Liver (tissue), 9 donors: Measurements from ENCODE around the gene MYO18A. TPM values are rescaled to one million over a fixed set of nuclear protein-coding genes. Genes with fewer than 3 reads are reported as not detected.

Experiments used
- DNase-seq: peaks from one replicate; pipeline ENCODE4 v3.0.0-alpha.2; 2017; ENCODE audit warnings: low spot score
- H3K27ac ChIP-seq, 2 donors: one replicate each; pipeline ENCODE4 v1.7.0; 2013; ENCODE audit warnings: inconsistent platforms in 2 of 2, low read length in 2 of 2, control low read depth in 1 of 2, low read depth in 1 of 2, mild to moderate bottlenecking in 1 of 2
- H3K27me3 ChIP-seq, 4 donors: one replicate each; pipeline versions ENCODE4 v1.6.1 to v1.7.0; 2013; ENCODE audit warnings: low read length in 3 of 4, inconsistent platforms in 1 of 4, mild to moderate bottlenecking in 1 of 4, moderate library complexity in 1 of 4; ENCODE audit not compliant: control insufficient read depth in 4 of 4, insufficient read depth in 4 of 4
- H3K36me3 ChIP-seq, 4 donors: one replicate each; pipeline versions ENCODE4 v1.6.1 to v1.7.0; 2013; ENCODE audit warnings: low read length in 3 of 4, mild to moderate bottlenecking in 3 of 4, low read depth in 1 of 4, moderate library complexity in 1 of 4; ENCODE audit not compliant: control insufficient read depth in 4 of 4, insufficient read depth in 3 of 4
- H3K4me1 ChIP-seq, 4 donors: one replicate each; pipeline versions ENCODE4 v1.6.1 to v1.7.0; 2013; ENCODE audit warnings: low read length in 3 of 4, mild to moderate bottlenecking in 3 of 4, moderate library complexity in 1 of 4; ENCODE audit not compliant: control insufficient read depth in 4 of 4, insufficient read depth in 4 of 4
- H3K4me3 ChIP-seq, 3 donors: one replicate each; pipeline versions ENCODE4 v1.6.1 to v1.7.0; 2013; ENCODE audit warnings: low read length in 3 of 3, control low read depth in 1 of 3, low read depth in 1 of 3, mild to moderate bottlenecking in 1 of 3
- H3K9ac ChIP-seq, 2 donors: one replicate each; pipeline ENCODE4 v1.7.0; 2013; ENCODE audit warnings: low read length in 2 of 2, mild to moderate bottlenecking in 2 of 2, moderate library complexity in 2 of 2, control low read depth in 1 of 2, low read depth in 1 of 2
- H3K9me3 ChIP-seq, 4 donors: one replicate each; pipeline versions ENCODE4 v1.6.1 to v1.7.0; 2013; ENCODE audit warnings: low read length in 3 of 4; ENCODE audit not compliant: control insufficient read depth in 4 of 4
- ATF3 ChIP-seq: IDR thresholded peaks from 2 replicates; pipeline ENCODE4 v1.6.1; 2016; ENCODE audit warnings: antibody characterized with exemption
- CTCF ChIP-seq: fragments of 150-350 bp; IDR thresholded peaks from 2 replicates; pipeline ENCODE4 v1.5.1; 2017; ENCODE audit warnings: improper control_type of control experiment, low read depth, low read length; ENCODE audit not compliant: missing input control
- EGR1 ChIP-seq, 2 donors: IDR thresholded peaks; 2 replicates each; pipeline ENCODE4 v1.6.1; 2016 to 2018; ENCODE audit warnings: antibody characterized with exemption in 2 of 2, low read depth in 2 of 2
- FOXA1 ChIP-seq: IDR thresholded peaks from 2 replicates; pipeline ENCODE4 v1.6.1; 2016; ENCODE audit warnings: antibody characterized with exemption
- FOXA2 ChIP-seq: IDR thresholded peaks from 2 replicates; pipeline ENCODE4 v1.6.1; 2016; ENCODE audit warnings: antibody characterized with exemption
- GABPA ChIP-seq, 2 donors: IDR thresholded peaks in 1 of 2; conservative IDR thresholded peaks in 1 of 2; 2 replicates each; pipeline ENCODE4 v1.6.1; 2016; ENCODE audit warnings: antibody characterized with exemption in 2 of 2, mild to moderate bottlenecking in 1 of 2, moderate library complexity in 1 of 2
- HNF4A ChIP-seq, 2 donors: conservative IDR thresholded peaks; 2 replicates each; pipeline ENCODE4 v1.6.1; 2016; ENCODE audit warnings: antibody characterized with exemption in 2 of 2, mild to moderate bottlenecking in 2 of 2
- HNF4G ChIP-seq: IDR thresholded peaks from 2 replicates; pipeline ENCODE4 v1.6.1; 2016; ENCODE audit warnings: antibody characterized with exemption
- MAX ChIP-seq: IDR thresholded peaks from 2 replicates; pipeline ENCODE4 v1.6.1; 2016; ENCODE audit warnings: antibody characterized with exemption
- NR2F2 ChIP-seq: IDR thresholded peaks from 2 replicates; pipeline ENCODE4 v1.6.1; 2016; ENCODE audit warnings: antibody characterized with exemption
- RAD21 ChIP-seq, 2 donors: IDR thresholded peaks; 2 replicates each; pipeline ENCODE4 v1.6.1; 2016; ENCODE audit warnings: antibody characterized with exemption in 2 of 2, mild to moderate bottlenecking in 2 of 2
- REST ChIP-seq: IDR thresholded peaks from 2 replicates; pipeline ENCODE4 v1.6.1; 2016; ENCODE audit warnings: antibody characterized with exemption, mild to moderate bottlenecking
- RXRA ChIP-seq, 2 donors: IDR thresholded peaks; 2 replicates each; pipeline ENCODE4 v1.6.1; 2017 to 2018; ENCODE audit warnings: antibody characterized with exemption in 2 of 2, mild to moderate bottlenecking in 1 of 2
- SP1 ChIP-seq: IDR thresholded peaks from 2 replicates; pipeline ENCODE4 v1.6.1; 2018; ENCODE audit warnings: antibody characterized with exemption, mild to moderate bottlenecking
- YY1 ChIP-seq: IDR thresholded peaks from 2 replicates; pipeline ENCODE4 v1.6.1; 2016; ENCODE audit warnings: antibody characterized with exemption, mild to moderate bottlenecking
- WGBS: extraction: QIAGEN DNeasy Blood & Tissue Kit; methylation state at CpG from one replicate; pipeline ENCODE4 v1.1.7; 2013; 5-methylcytosine and 5-hydroxymethylcytosine counted together
- polyA plus RNA-seq, 2 donors: library from polyadenylated mRNA; stranded (reverse) in 1 of 2; unstranded in 1 of 2; fragments of 200-250 nt in 1 of 2; fragments of >200 nt in 1 of 2; fragmentation: Nextera tagmentation in 1 of 2; extraction: Ambion mirVana in 1 of 2; gene quantifications; one replicate each; pipeline versions ENCODE4 v1.2.1 to v1.2.3, GENCODE V29; 2013 to 2015
- total RNA-seq, 2 donors: library from RNA; depleted of rRNA; stranded (reverse); fragments of >200 nt; gene quantifications; one replicate each; pipeline ENCODE4 v1.2.3, GENCODE V29; 2014
- donor health status: healthy.
- donor health status: healthy.
- donor health status: healthy.
- donor health status: healthy.
- donor health status: healthy.

The MYO18A gene
- total and polyA plus RNA-seq, 4 donors = 26.3 to 81.6 (median 37.3) TPM

GRCh38 chr17:29060475-29060874 is 119.7 kb downstream of the MYO18A start:
- Histone ChIP-seq H3K4me3 (no peak overlapping the region), H3K9me3 (no peaks in the 10 kb centered on the region), H3K27me3 (no peaks in the 10 kb centered on the region), H3K36me3 (peaks cover 0 to 11% (median 9%) of the 10 kb centered on the region in 4 donors), H3K9ac (no peak overlapping the region), H3K4me1 (peaks cover 0 to 5% (median 3%) of the 10 kb centered on the region in 4 donors), H3K27ac (no peak overlapping the region)
- TF ChIP-seq HNF4G = no peak
- TF ChIP-seq EGR1 (IDR thresholded peaks at IDR 0.05; ENCODE audit: low read depth in 2 of 2) = no peak
- no peak for TF ChIP-seq RAD21 (IDR thresholded peaks at IDR 0.05)
- TF ChIP-seq REST = no peak
- DNase-seq = no peak
- 73% methylated on average over 6 of the region's 6 CpGs for WGBS

- Histone ChIP-seq H3K9ac (no peak overlapping the region), H3K36me3 (peaks cover 0 to 22% (median 19%) of the 10 kb centered on the region in 4 donors), H3K4me3 (no peak overlapping the region), H3K27ac (no peak overlapping the region), H3K4me1 (peaks cover 0 to 17% (median 10%) of the 10 kb centered on the region in 4 donors), H3K27me3 (no peaks in the 10 kb centered on the region), H3K9me3 (no peaks in the 10 kb centered on the region)
- TF ChIP-seq YY1 = no peak
- TF ChIP-seq RXRA (IDR thresholded peaks at IDR 0.05) = no peak
- TF ChIP-seq RAD21 (IDR thresholded peaks at IDR 0.05) = no peak
- TF ChIP-seq MAX = no peak
- no peak for TF ChIP-seq EGR1 (IDR thresholded peaks at IDR 0.05; ENCODE audit: low read depth in 2 of 2)
- no peak for TF ChIP-seq FOXA2
- TF ChIP-seq FOXA1 = no peak
- DNase-seq = no peak
- WGBS = 65% methylated on average over 2 of the region's 2 CpGs
These were observed 120.9 kb downstream of the MYO18A start for GRCh38 chr17:29059281-29059680.

GRCh38 chr17:29058391-29058790 is 121.8 kb downstream of the MYO18A start:
- WGBS = 90% methylated on average over 3 of the region's 3 CpGs
- Histone ChIP-seq H3K9me3 (no peaks in the 10 kb centered on the region), H3K4me3 (no peak overlapping the region), H3K4me1 (peaks cover 0 to 19% (median 10%) of the 10 kb centered on the region in 4 donors), H3K27ac (no peak overlapping the region), H3K27me3 (no peaks in the 10 kb centered on the region), H3K9ac (no peak overlapping the region), H3K36me3 (peaks cover under 1 to 31% (median 22%) of the 10 kb centered on the region in 4 donors)
- DNase-seq = no peak
- TF ChIP-seq SP1 (no peak), RXRA (IDR thresholded peaks at IDR 0.05) (no peak)

- Histone ChIP-seq H3K4me1 (peaks cover 0 to 19% (median 10%) of the 10 kb centered on the region in 4 donors), H3K27me3 (no peaks in the 10 kb centered on the region), H3K4me3 (no peak overlapping the region), H3K9ac (no peak overlapping the region), H3K36me3 (peaks cover 6 to 41% (median 29%) of the 10 kb centered on the region in 4 donors), H3K27ac (no peak overlapping the region), H3K9me3 (no peaks in the 10 kb centered on the region)
- WGBS = 83% methylated on average over 4 of the region's 4 CpGs
- DNase-seq = no peak
- TF ChIP-seq FOXA1 = no peak
- TF ChIP-seq CTCF = no peak
- no peak for TF ChIP-seq MAX
- no peak for TF ChIP-seq ATF3
- no peak for TF ChIP-seq NR2F2
- no peak for TF ChIP-seq SP1
- no peak for TF ChIP-seq HNF4A (conservative IDR thresholded peaks at IDR 0.05)
- no peak for TF ChIP-seq GABPA (IDR thresholded peaks at IDR 0.05 in 1 of 2, conservative IDR thresholded peaks at IDR 0.05 in 1 of 2)
These were observed 122.8 kb downstream of the MYO18A start for GRCh38 chr17:29057361-29057760.
